ACC112 (cell line): ENCODE results near the gene SEC63.
"Not testable (repeated sequence)": the region's sequence is repeated elsewhere in the genome, so short reads cannot be mapped to it uniquely, and the experiment has no call there.

Experiments used
- H2AFZ ChIP-seq: fragments of 200-600 bp; sonication (generic); one replicate; pipeline ENCODE4 v1.6.0; 2017; ENCODE audit warnings: antibody characterized with exemption, low read length; ENCODE audit not compliant: unreplicated experiment
- H3K27ac ChIP-seq: fragments of 200-600 bp; sonication (generic); 2 replicates; pipeline ENCODE4 v1.5.1; 2014; ENCODE audit warnings: low read depth, mild to moderate bottlenecking, antibody characterized with exemption, low read length, moderate library complexity
- H3K27me3 ChIP-seq: fragments of 200-600 bp; sonication (generic); 2 replicates; pipeline ENCODE4 v1.6.1; 2014; ENCODE audit warnings: mild to moderate bottlenecking, antibody characterized with exemption, low read length, moderate library complexity, mixed read lengths; ENCODE audit not compliant: insufficient read depth
- H3K36me3 ChIP-seq: fragments of 200-600 bp; sonication (generic); 2 replicates; pipeline ENCODE4 v1.6.1; 2016; ENCODE audit warnings: mild to moderate bottlenecking, antibody characterized with exemption, low read length, moderate library complexity, mixed read lengths; ENCODE audit not compliant: insufficient read depth
- H3K4me1 ChIP-seq: fragments of 200-600 bp; sonication (generic); one replicate; pipeline ENCODE4 v1.6.1; 2016; ENCODE audit warnings: low read length, mixed read lengths; ENCODE audit not compliant: insufficient read depth, unreplicated experiment, control insufficient read depth
- H3K4me3 ChIP-seq: fragments of 200-600 bp; sonication (generic); 2 replicates; pipeline ENCODE4 v1.5.1; 2014; ENCODE audit warnings: mild to moderate bottlenecking, low read depth, low read length
- H3K79me2 ChIP-seq: fragments of 200-600 bp; sonication (generic); one replicate; pipeline ENCODE4 v1.6.0; 2016; ENCODE audit warnings: low read length; ENCODE audit not compliant: control insufficient read depth, unreplicated experiment, insufficient read depth

SEC63 gene

GRCh38 chr6:107972413-107973096 lies 14.5 kb upstream of the SEC63 start:
- H3K36me3 ChIP-seq = no peaks in the 10 kb centered on the region
- no peaks in the 10 kb centered on the region for H3K79me2 ChIP-seq
- no peak overlapping the region for H2AFZ ChIP-seq
- no peak overlapping the region for H3K4me3 ChIP-seq
- H3K4me1 ChIP-seq = no peaks in the 10 kb centered on the region
- no peaks in the 10 kb centered on the region for H3K27me3 ChIP-seq
- H3K27ac ChIP-seq = no peak overlapping the region

GRCh38 chr6:107971181-107971580 lies 13.2 kb upstream of the SEC63 start:
- Histone ChIP-seq H3K36me3 (no peaks in the 10 kb centered on the region), H3K27ac (no peak overlapping the region), H3K4me3 (no peak overlapping the region), H2AFZ (no peak overlapping the region), H3K4me1 (no peaks in the 10 kb centered on the region), H3K79me2 (no peaks in the 10 kb centered on the region), H3K27me3 (no peaks in the 10 kb centered on the region)

- Histone ChIP-seq H3K4me1 (no peaks in the 10 kb centered on the region), H3K36me3 (no peaks in the 10 kb centered on the region), H3K4me3 (no peak overlapping the region), H3K27ac (no peak overlapping the region), H3K27me3 (no peaks in the 10 kb centered on the region), H2AFZ (no peak overlapping the region), H3K79me2 (no peaks in the 10 kb centered on the region)
These were observed 12.2 kb upstream of the SEC63 start for GRCh38 chr6:107970255-107970654.

- Histone ChIP-seq H2AFZ (no peak overlapping the region), H3K27ac (no peak overlapping the region), H3K27me3 (no peaks in the 10 kb centered on the region), H3K79me2 (no peaks in the 10 kb centered on the region), H3K36me3 (no peaks in the 10 kb centered on the region), H3K4me3 (no peak overlapping the region), H3K4me1 (peaks cover 8% of the 10 kb centered on the region)
These were observed 10.1 kb upstream of the SEC63 start for GRCh38 chr6:107968081-107968480.

- Histone ChIP-seq H2AFZ (no peak overlapping the region), H3K27ac (no peak overlapping the region), H3K36me3 (no peaks in the 10 kb centered on the region), H3K27me3 (no peaks in the 10 kb centered on the region), H3K79me2 (no peaks in the 10 kb centered on the region), H3K4me3 (no peak overlapping the region), H3K4me1 (peaks cover 8% of the 10 kb centered on the region)
These were observed 7.7 kb upstream of the SEC63 start for GRCh38 chr6:107965746-107966145.

GRCh38 chr6:107962723-107963122 lies 4.7 kb upstream of the SEC63 start:
- H3K27ac ChIP-seq = no peak overlapping the region
- peaks cover 2% of the 10 kb centered on the region for H3K79me2 ChIP-seq
- no peaks in the 10 kb centered on the region for H3K36me3 ChIP-seq
- no peaks in the 10 kb centered on the region for H3K27me3 ChIP-seq
- H3K4me1 ChIP-seq = peaks cover 8% of the 10 kb centered on the region
- no peak overlapping the region for H2AFZ ChIP-seq
- no peak overlapping the region for H3K4me3 ChIP-seq

GRCh38 chr6:107959392-107959791 lies 1.4 kb upstream of the SEC63 start:
- H2AFZ ChIP-seq = no peak overlapping the region

GRCh38 chr6:107958689-107959362 lies 818 bp upstream of the SEC63 start:
- not testable (repeated sequence) for H3K36me3 ChIP-seq, H3K27me3 ChIP-seq, H3K4me1 ChIP-seq, H3K27ac ChIP-seq
- peak overlapping the region; percentile 89 for H2AFZ ChIP-seq
- peaks cover 36% of the 10 kb centered on the region for H3K79me2 ChIP-seq
- H3K4me3 ChIP-seq = peak overlapping the region; percentile 98

More at GRCh38 chr6:107959392-107959791, 1.4 kb upstream of the SEC63 start:
- Histone ChIP-seq H3K79me2 (peaks cover 35% of the 10 kb centered on the region), H3K27ac (no peak overlapping the region), H3K4me3 (no peak overlapping the region), H3K4me1 (peaks cover 9% of the 10 kb centered on the region), H3K36me3 (no peaks in the 10 kb centered on the region), H3K27me3 (no peaks in the 10 kb centered on the region)

- Histone ChIP-seq H3K27me3 (no peaks in the 10 kb centered on the region), H3K4me3 (peak overlapping the region; percentile 98), H3K79me2 (peaks cover 44% of the 10 kb centered on the region), H3K4me1 (peaks cover 17% of the 10 kb centered on the region), H3K36me3 (no peaks in the 10 kb centered on the region), H2AFZ (peak overlapping the region; percentile 74), H3K27ac (peak overlapping the region; percentile 89)
These were observed 600 bp downstream of the SEC63 start for GRCh38 chr6:107957308-107957908.

- Histone ChIP-seq H2AFZ (peak overlapping the region; percentile 74), H3K4me3 (peak overlapping the region; percentile 98), H3K79me2 (peaks cover 50% of the 10 kb centered on the region), H3K36me3 (no peaks in the 10 kb centered on the region), H3K27ac (peak overlapping the region; percentile 89), H3K27me3 (no peaks in the 10 kb centered on the region), H3K4me1 (peaks cover 22% of the 10 kb centered on the region)
These were observed 1.3 kb downstream of the SEC63 start for GRCh38 chr6:107956586-107957307.
